ENCODE measurements around the gene MAGI1.

DNA sequence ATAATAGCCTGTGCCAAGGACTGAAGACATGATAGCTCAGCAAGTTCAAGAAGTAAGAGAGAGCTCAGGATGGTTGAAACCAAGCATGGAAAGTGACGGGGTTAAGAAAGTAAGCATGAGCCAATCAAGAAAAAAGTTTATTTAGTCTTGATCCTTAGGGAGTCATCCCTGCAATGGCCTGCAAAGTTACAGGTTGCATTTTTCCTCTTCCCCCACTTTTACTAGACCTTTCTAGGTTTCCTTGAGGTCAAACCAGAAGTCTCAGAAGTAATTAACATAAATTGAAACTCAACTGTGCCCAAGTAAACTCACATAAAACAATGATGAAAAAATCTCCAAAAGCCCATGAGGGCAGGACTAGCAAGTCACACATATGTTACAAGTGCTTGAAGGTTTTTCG, 250.9 kb downstream of the MAGI1 start:
- TF ChIP-seq, protein P1, sequence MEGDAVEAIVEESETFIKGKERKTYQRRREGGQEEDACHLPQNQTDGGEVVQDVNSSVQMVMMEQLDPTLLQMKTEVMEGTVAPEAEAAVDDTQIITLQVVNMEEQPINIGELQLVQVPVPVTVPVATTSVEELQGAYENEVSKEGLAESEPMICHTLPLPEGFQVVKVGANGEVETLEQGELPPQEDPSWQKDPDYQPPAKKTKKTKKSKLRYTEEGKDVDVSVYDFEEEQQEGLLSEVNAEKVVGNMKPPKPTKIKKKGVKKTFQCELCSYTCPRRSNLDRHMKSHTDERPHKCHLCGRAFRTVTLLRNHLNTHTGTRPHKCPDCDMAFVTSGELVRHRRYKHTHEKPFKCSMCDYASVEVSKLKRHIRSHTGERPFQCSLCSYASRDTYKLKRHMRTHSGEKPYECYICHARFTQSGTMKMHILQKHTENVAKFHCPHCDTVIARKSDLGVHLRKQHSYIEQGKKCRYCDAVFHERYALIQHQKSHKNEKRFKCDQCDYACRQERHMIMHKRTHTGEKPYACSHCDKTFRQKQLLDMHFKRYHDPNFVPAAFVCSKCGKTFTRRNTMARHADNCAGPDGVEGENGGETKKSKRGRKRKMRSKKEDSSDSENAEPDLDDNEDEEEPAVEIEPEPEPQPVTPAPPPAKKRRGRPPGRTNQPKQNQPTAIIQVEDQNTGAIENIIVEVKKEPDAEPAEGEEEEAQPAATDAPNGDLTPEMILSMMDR (IDR thresholded peaks at IDR 0.05): no peak
- no peak for TF ChIP-seq POLR2A (IDR thresholded peaks at IDR 0.05)

Measured in lower leg skin (tissue), 3 donors.